Activated T-cell treated with anti-CD3 and anti-CD28 coated beads, Interleukin-2, amount 50 U/mL, for 4 hours (primary cell): ENCODE results near the gene PMEPA1. TPM values are rescaled to one million over a fixed set of nuclear protein-coding genes. Genes with fewer than 3 reads are reported as not detected.

Experiments
- ATAC-seq, 2 donors: fragments of 200-7000 bp; cut with Tn5 transposase; one replicate each; pipeline ENCODE4 v1.10.0; 2021
- DNase-seq: peaks from one replicate; pipeline ENCODE4 v3.0.0-alpha.2; 2020
- H3K27me3 Mint-ChIP-seq: one replicate; pipeline ENCODE4 v1.8.0; 2021; ENCODE audit warnings: low read depth, mixed read lengths
- H3K36me3 Mint-ChIP-seq: one replicate; pipeline ENCODE4 v1.8.0; 2022; ENCODE audit warnings: mixed read lengths; ENCODE audit not compliant: insufficient read depth
- H3K4me1 Mint-ChIP-seq: one replicate; pipeline ENCODE4 v1.8.0; 2021; ENCODE audit warnings: low read depth, mixed read lengths
- H3K4me3 Mint-ChIP-seq: one replicate; pipeline ENCODE4 v1.8.0; 2021; ENCODE audit warnings: mild to moderate bottlenecking, moderate library complexity, mixed read lengths
- H3K9me3 Mint-ChIP-seq: one replicate; pipeline ENCODE4 v1.8.0; 2021; ENCODE audit warnings: mixed read lengths
- total RNA-seq, 3 donors: library from RNA; stranded (reverse); gene quantifications; one replicate each; pipeline ENCODE4 v1.2.1, GENCODE V29; 2021

Gene PMEPA1
- total RNA-seq, 3 donors from 2014 or later = 4.3 to 7.4 (median 5.6) TPM

DNA sequence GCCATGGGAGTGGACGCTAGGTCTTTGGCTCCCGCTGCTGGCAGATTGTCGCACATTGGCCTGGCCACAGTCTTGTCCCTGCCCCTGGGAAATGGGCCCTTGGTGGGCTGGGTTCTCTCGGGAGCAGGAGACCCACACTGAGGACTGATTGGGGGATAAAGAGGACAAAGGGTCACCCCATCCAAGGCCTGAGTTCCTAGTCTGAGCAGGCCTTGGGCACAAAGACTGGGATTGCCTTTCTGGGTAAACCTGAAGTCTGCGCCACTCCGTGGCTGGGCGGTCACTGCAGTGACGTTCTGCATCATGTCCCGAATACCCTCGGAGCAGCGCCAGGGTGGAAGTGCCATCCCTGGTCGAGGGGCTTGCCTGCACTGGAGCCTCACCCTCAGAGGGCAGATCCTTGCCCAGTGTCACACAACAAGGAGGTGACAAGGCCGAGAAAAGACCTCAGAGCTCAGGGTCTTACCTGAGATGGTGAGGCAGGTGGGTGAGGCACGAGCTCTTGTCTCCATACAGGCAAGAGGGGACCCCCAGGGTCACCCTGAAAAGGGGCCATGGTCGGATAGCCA, 53.5 kb downstream of the PMEPA1 start:
- Mint-ChIP-seq H3K9me3 (no peaks in the 10 kb centered on the region), H3K36me3 (peaks cover 2% of the 10 kb centered on the region), H3K4me3 (no peak overlapping the region), H3K27me3 (no peaks in the 10 kb centered on the region), H3K4me1 (peaks cover 25% of the 10 kb centered on the region)
- no peak for DNase-seq
- no peak for ATAC-seq

DNA sequence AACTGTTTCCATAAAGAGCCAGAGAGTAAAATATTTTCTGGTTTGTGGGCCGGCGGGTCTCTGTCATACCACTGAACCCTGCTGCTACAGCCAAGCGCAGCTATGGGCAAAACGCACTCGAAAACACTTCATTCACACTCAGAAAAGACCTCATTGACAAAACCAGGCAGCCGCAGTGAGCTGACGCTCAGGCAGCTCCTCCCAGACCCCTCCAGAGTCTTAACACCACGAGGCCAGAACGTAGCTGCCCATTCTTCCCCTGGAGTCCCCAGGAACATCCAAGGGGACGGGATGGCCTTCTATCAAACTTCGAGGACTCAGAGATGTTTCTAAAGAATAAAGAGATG, 54.0 kb downstream of the PMEPA1 start:
- DNase-seq = no peak
- peaks cover 25% of the 10 kb centered on the region for H3K4me1 Mint-ChIP-seq
- no peak for ATAC-seq
- H3K4me3 Mint-ChIP-seq = no peak overlapping the region
- peaks cover 2% of the 10 kb centered on the region for H3K36me3 Mint-ChIP-seq
- H3K9me3 Mint-ChIP-seq = no peaks in the 10 kb centered on the region
- H3K27me3 Mint-ChIP-seq = no peaks in the 10 kb centered on the region

GRCh38 chr20:57654998-57655808, 54.6 kb downstream of the PMEPA1 start:
- H3K4me3 Mint-ChIP-seq = no peak overlapping the region
- H3K36me3 Mint-ChIP-seq = peaks cover 4% of the 10 kb centered on the region
- H3K9me3 Mint-ChIP-seq = no peaks in the 10 kb centered on the region
- H3K27me3 Mint-ChIP-seq = no peaks in the 10 kb centered on the region
- ATAC-seq = no peak
- H3K4me1 Mint-ChIP-seq = peaks cover 25% of the 10 kb centered on the region
- DNase-seq = no peak

- ATAC-seq = peak; percentile 82 to 84
- peaks cover 4% of the 10 kb centered on the region for H3K36me3 Mint-ChIP-seq
- DNase-seq = peak; percentile 59
- H3K9me3 Mint-ChIP-seq = no peaks in the 10 kb centered on the region
- H3K4me3 Mint-ChIP-seq = no peak overlapping the region
- H3K4me1 Mint-ChIP-seq = peaks cover 25% of the 10 kb centered on the region
- H3K27me3 Mint-ChIP-seq = no peaks in the 10 kb centered on the region
Observed at GRCh38 chr20:57654363-57654997, 55.3 kb downstream of the PMEPA1 start.

DNA sequence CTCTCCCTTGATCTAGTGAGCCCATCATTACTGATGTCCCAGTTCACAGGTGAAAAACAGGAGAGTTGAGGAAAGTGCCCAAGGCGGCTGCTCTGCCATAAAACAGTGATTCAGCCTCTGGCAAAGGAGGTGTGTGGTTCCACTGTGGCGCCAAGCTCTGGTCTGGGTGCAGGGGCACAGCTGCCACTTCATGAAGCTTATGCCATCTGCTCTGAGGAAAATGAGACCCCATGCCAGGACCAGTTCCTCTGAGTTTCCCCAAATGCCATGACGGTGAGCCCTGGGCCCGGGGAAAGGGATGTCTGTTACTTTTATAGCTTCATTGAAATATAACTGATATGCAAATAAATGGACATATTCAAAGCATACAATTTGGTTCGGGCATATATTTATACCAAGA, 55.9 kb downstream of the PMEPA1 start:
- DNase-seq (no peak), ATAC-seq (no peak)
- Mint-ChIP-seq H3K9me3 (no peaks in the 10 kb centered on the region), H3K27me3 (no peaks in the 10 kb centered on the region), H3K4me3 (no peak overlapping the region), H3K36me3 (peaks cover 4% of the 10 kb centered on the region), H3K4me1 (peaks cover 21% of the 10 kb centered on the region)

DNA sequence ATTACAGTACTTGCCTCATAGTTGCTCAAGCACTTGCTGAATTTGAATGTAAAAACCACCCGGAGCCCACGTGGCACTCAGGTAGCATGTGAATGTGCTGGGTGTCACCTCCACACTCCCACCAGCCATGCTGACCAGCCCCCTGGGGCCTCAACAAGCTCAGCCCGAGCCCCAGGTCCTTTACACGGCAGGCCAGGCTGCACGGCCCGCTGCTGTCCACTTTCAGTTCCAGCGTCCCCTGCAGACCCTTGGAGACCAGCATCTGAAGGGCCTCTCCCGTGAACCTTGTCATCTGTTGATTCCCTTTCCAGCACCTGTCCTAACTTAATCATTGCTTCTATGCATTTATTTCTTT, 56.3 kb downstream of the PMEPA1 start:
- no peak overlapping the region for H3K4me3 Mint-ChIP-seq
- no peak for DNase-seq
- no peak for ATAC-seq
- no peaks in the 10 kb centered on the region for H3K9me3 Mint-ChIP-seq
- H3K27me3 Mint-ChIP-seq = no peaks in the 10 kb centered on the region
- peaks cover 4% of the 10 kb centered on the region for H3K36me3 Mint-ChIP-seq
- H3K4me1 Mint-ChIP-seq = peaks cover 18% of the 10 kb centered on the region

GRCh38 chr20:57652606-57653545, 56.9 kb downstream of the PMEPA1 start:
- DNase-seq (no peak), ATAC-seq (no peak)
- no peaks in the 10 kb centered on the region for H3K27me3 Mint-ChIP-seq
- H3K9me3 Mint-ChIP-seq = no peaks in the 10 kb centered on the region
- H3K4me1 Mint-ChIP-seq = peaks cover 12% of the 10 kb centered on the region
- no peak overlapping the region for H3K4me3 Mint-ChIP-seq
- peaks cover 2% of the 10 kb centered on the region for H3K36me3 Mint-ChIP-seq

- DNase-seq (no peak), ATAC-seq (no peak)
- Mint-ChIP-seq H3K4me3 (no peak overlapping the region), H3K4me1 (peaks cover 9% of the 10 kb centered on the region), H3K27me3 (no peaks in the 10 kb centered on the region), H3K36me3 (peaks cover 2% of the 10 kb centered on the region), H3K9me3 (no peaks in the 10 kb centered on the region)
Observed at GRCh38 chr20:57651881-57652605, 57.8 kb downstream of the PMEPA1 start.

DNA sequence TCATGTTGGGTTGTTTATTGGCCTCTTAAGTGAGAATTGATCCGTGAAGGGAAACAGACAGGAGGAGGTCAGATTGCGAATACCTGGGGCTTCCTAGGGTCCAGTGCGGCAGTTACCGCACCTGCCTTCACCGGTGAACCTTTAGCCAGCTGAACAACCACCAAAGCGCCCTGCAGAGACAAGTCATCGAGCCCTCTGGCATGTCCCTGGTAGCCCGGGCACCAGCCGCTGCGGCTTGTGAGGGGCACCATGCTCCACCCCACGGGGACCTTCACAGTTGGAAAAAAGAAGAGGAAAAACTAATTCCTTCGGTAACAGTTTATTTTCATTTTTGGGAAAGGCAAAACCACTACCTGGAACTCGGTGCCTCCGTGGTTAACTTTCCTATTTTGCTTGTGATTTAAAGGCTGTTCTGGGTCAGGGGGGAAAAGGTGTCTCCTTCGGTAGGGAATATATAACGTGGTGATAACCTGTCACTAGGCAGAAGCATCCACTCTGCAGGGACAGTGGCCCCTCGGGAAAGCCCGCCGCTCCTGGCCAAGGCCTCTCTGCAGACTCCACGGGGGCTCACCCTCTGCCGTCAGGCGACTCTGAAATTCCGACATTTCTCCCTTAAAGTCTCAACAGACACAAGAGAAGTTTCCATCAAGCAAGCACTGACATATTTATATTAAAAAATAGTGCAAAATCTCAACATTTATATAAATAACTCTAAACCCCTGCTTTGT, 58.9 kb downstream of the PMEPA1 start:
- H3K4me3 Mint-ChIP-seq = no peak overlapping the region
- H3K36me3 Mint-ChIP-seq = peaks cover 2% of the 10 kb centered on the region
- DNase-seq = no peak
- no peaks in the 10 kb centered on the region for H3K9me3 Mint-ChIP-seq
- peaks cover 9% of the 10 kb centered on the region for H3K4me1 Mint-ChIP-seq
- no peaks in the 10 kb centered on the region for H3K27me3 Mint-ChIP-seq
- no peak for ATAC-seq

GRCh38 chr20:57650266-57650665, 59.5 kb downstream of the PMEPA1 start:
- Mint-ChIP-seq H3K27me3 (no peaks in the 10 kb centered on the region), H3K9me3 (no peaks in the 10 kb centered on the region), H3K4me3 (no peak overlapping the region), H3K36me3 (peaks cover 2% of the 10 kb centered on the region), H3K4me1 (peaks cover 7% of the 10 kb centered on the region)
- DNase-seq (no peak), ATAC-seq (no peak)

- H3K9me3 Mint-ChIP-seq = peaks cover 3% of the 10 kb centered on the region
- H3K4me3 Mint-ChIP-seq = no peak overlapping the region
- H3K4me1 Mint-ChIP-seq = peaks cover 4% of the 10 kb centered on the region
- DNase-seq = no peak
- no peaks in the 10 kb centered on the region for H3K27me3 Mint-ChIP-seq
- peaks cover 2% of the 10 kb centered on the region for H3K36me3 Mint-ChIP-seq
- ATAC-seq = no peak
Observed at GRCh38 chr20:57649617-57650015, 60.2 kb downstream of the PMEPA1 start.

GRCh38 chr20:57648878-57649616, 60.8 kb downstream of the PMEPA1 start:
- H3K9me3 Mint-ChIP-seq = peaks cover 7% of the 10 kb centered on the region
- no peaks in the 10 kb centered on the region for H3K27me3 Mint-ChIP-seq
- no peak overlapping the region for H3K4me3 Mint-ChIP-seq
- H3K36me3 Mint-ChIP-seq = peaks cover 2% of the 10 kb centered on the region
- H3K4me1 Mint-ChIP-seq = no peaks in the 10 kb centered on the region
- DNase-seq (no peak), ATAC-seq (no peak)
